Fibroblast of pulmonary artery (primary cell): ENCODE data around the gene FAF1.

ENCODE experiments used
- DNase-seq: peaks from one replicate; pipeline ENCODE4 v3.0.0-alpha.2; 2010; ENCODE audit warnings: low read depth
- H3K4me3 ChIP-seq: replicated peaks from 2 replicates; pipeline ENCODE4 v1.5.1; 2011; ENCODE audit warnings: low read depth, mild to moderate bottlenecking, control low read depth, low read length, moderate library complexity
- TF ChIP-seq, protein P1 (sequence below): IDR thresholded peaks from 2 replicates; pipeline ENCODE4 v1.5.1; 2011; ENCODE audit warnings: mild to moderate bottlenecking, control low read depth, low read length, inconsistent platforms; ENCODE audit errors: missing control alignments

Gene FAF1

GRCh38 chr1:50604580-50604979 is 355.5 kb downstream of the FAF1 start:
- no peak for DNase-seq
- H3K4me3 ChIP-seq, result no peak overlapping the region
- TF ChIP-seq, protein P1, sequence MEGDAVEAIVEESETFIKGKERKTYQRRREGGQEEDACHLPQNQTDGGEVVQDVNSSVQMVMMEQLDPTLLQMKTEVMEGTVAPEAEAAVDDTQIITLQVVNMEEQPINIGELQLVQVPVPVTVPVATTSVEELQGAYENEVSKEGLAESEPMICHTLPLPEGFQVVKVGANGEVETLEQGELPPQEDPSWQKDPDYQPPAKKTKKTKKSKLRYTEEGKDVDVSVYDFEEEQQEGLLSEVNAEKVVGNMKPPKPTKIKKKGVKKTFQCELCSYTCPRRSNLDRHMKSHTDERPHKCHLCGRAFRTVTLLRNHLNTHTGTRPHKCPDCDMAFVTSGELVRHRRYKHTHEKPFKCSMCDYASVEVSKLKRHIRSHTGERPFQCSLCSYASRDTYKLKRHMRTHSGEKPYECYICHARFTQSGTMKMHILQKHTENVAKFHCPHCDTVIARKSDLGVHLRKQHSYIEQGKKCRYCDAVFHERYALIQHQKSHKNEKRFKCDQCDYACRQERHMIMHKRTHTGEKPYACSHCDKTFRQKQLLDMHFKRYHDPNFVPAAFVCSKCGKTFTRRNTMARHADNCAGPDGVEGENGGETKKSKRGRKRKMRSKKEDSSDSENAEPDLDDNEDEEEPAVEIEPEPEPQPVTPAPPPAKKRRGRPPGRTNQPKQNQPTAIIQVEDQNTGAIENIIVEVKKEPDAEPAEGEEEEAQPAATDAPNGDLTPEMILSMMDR, result peak; percentile 23

- no peak overlapping the region for H3K4me3 ChIP-seq
- TF ChIP-seq, protein P1, result no peak
- peak; percentile 33 for DNase-seq
Measured at GRCh38 chr1:50603274-50604271, 356.5 kb downstream of the FAF1 start.

- TF ChIP-seq, protein P1, result no peak
- H3K4me3 ChIP-seq, result no peak overlapping the region
- DNase-seq, result no peak
Measured at GRCh38 chr1:50599546-50599945, 360.5 kb downstream of the FAF1 start.

- TF ChIP-seq, protein P1, result no peak
- DNase-seq, result no peak
- no peak overlapping the region for H3K4me3 ChIP-seq
Measured at GRCh38 chr1:50595874-50596273, 364.2 kb downstream of the FAF1 start.

DNA sequence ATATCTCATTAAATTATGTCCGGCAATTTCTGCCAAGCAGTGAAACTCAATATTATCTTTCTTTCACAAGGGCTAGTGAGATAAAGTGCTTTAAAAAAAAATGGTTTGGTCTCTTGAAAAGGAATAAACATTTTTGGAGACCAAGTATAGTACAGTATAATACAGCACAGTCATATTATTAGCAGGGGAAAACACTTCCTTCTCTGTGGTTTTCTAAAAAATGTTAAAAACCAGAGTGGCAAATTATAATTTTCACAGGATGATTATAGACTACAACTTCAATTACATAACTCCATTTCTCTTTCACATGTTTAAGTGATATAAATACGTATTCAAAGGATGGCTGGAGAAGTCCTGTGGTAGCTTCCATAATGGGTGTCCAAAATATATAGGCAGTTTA is 366.6 kb downstream of the FAF1 start:
- no peak for DNase-seq
- H3K4me3 ChIP-seq, result no peak overlapping the region
- TF ChIP-seq, protein P1, result no peak

GRCh38 chr1:50591598-50591997 is 368.5 kb downstream of the FAF1 start:
- TF ChIP-seq, protein P1, result no peak
- no peak for DNase-seq
- H3K4me3 ChIP-seq, result no peak overlapping the region
